HG02798 (cell line): ENCODE results near the gene POLR2A.
"Not testable (repeated sequence)": the region's sequence is repeated elsewhere in the genome, so short reads cannot be mapped to it uniquely, and the experiment has no call there.

Experiments used
- ATAC-seq: cut with Tn5 transposase; IDR thresholded peaks from one replicate; pipeline ENCODE4 v1.9.1; 2021; ENCODE audit warnings: mild to moderate bottlenecking; ENCODE audit not compliant: unreplicated experiment, poor library complexity

POLR2A gene

GRCh38 chr17:7477392-7478275 lies 6.5 kb upstream of the POLR2A start:
- ATAC-seq, result no peak

- no peak for ATAC-seq
These were observed 5.6 kb upstream of the POLR2A start for GRCh38 chr17:7478276-7479212.

DNA sequence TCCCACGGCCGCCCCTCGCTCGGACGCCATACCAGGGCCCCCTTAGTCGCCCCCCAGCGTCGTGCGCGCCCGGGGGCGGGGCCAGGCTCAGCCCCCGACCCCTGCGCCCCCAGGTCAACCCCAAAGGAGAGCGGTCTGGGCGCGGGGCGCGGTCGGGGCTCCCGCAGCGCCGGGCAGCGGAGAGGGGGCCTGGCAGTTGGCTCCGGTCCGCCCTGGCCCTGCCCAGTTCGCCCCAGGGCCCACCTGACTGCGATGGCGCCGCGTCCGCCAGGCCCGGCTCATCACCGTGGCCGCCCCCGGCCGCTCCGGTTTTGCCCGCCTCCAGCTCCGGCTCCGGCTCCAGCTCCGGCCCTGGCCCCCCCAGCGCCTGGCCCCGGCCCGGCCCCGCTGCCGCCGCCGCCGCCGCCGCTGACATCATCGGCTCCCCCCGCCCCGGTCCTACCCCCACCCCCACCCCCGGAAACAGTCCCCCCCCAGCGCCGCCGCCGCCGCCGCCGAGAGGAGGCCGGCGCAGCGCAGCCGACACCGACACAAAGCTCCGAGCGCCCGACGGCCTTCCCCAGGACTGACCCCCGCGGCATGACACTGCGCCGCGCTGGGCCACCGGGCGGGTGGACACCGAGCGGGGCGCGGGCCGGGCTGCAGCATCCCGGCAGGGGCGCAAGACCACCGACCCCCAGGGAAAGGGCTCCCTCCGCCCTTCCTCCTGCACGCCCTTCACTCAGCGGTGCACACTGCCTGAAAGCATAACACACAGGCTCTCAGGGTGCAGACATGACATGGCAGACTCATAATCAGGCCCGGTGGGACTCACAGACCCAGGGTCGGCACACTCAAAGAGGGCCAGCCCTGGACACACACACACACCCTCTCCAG lies 4.7 kb upstream of the POLR2A start, which contains the start of gene ZBTB4:
Gene ZBTB4 (minus strand): TSS at position 419 of the 876 bp plus-strand sequence. CDS start 12,830 bp downstream, outside the sequence.
- no peak for ATAC-seq

DNA sequence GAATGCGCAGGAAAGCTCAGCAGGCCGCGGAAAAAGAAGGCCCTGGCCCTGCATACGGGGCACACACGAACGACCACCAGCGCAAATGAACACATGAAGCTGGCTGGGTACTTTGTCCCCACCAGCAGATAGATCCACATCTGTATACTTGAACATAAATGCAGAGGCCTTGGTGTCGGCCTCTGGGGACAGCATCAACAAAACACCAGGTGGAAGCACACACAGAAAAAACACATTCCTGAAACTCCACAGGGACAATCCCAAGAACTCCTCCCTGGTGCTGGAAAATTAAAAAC lies 4.1 kb upstream of the POLR2A start:
- ATAC-seq, result no peak

- ATAC-seq, result not testable (repeated sequence)
These were observed 2.9 kb upstream of the POLR2A start, which contains the start of gene SLC35G6 for GRCh38 chr17:7481275-7481674. Gene SLC35G6 (plus strand): TSS chr17:7481446. CDS start chr17:7481517, 71 bp downstream.

GRCh38 chr17:7481842-7482741 lies 2.1 kb upstream of the POLR2A start:
- not testable (repeated sequence) for ATAC-seq

- ATAC-seq, result not testable (repeated sequence)
These were observed 1.5 kb upstream of the POLR2A start for GRCh38 chr17:7482742-7483088.

- ATAC-seq, result peak; percentile 31
These were observed 705 bp upstream of the POLR2A start for GRCh38 chr17:7483255-7484066.

GRCh38 chr17:7484919-7485377 lies 782 bp downstream of the POLR2A start:
- no peak for ATAC-seq

DNA sequence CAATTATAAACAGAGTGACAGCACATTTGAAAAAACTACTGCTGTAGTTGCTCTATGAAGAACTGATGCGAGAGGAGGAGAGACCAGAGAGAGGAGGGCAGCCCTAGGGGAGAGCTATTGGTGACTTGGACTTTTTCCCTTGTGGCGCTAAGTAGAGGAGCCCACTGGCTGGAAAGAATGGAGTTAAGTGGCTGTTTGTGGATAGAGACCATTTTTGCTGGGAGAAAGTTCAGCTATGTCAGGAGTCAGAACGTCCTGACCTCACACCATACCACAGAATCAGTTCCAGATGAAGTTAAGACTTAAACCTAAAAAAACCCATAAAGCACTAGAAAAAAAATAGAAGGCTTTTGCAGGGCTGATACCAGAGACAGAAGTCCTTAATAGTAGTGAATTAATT lies 2.0 kb downstream of the POLR2A start:
- no peak for ATAC-seq

DNA sequence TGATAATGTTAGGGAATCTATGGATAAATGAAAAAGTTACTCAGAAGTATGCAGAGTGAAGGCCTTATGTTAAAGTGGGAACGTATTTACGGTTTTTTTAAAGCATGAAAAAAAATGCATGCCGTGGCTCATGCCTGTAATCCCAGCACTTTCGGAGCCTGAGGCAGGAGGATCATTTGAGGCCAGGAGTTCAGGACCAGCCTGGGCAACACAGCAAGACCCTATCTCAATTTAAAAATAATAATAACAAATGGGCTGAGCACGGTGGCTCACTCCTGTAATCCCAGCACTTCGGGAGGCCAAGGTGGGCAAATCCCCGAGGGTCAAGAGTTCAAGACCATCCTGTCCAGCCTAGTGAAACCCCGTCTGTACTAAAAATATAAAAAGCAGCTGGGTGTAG lies 6.0 kb downstream of the POLR2A start:
- ATAC-seq, result no peak

GRCh38 chr17:7491583-7491982 lies 7.4 kb downstream of the POLR2A start:
- ATAC-seq, result no peak

DNA sequence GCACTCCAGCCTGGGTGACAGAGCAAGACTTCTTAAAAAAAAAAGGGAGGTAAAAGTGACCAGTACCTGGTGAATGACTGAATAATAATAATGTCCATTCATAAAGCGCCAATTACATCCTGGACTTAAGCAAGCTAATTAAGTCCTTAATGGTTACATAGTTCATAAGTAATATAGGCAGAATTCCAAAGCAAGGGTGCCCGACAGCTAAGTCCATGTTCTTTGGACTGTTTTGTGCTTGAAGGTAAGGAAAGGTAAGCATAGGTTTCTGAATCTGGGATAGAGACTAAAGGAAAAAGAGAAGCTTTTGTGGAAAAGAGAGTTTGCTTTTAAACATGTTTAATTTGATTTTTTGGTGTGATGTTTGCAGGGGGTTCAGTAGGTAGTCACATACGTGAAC lies 9.8 kb downstream of the POLR2A start:
- ATAC-seq, result no peak

DNA sequence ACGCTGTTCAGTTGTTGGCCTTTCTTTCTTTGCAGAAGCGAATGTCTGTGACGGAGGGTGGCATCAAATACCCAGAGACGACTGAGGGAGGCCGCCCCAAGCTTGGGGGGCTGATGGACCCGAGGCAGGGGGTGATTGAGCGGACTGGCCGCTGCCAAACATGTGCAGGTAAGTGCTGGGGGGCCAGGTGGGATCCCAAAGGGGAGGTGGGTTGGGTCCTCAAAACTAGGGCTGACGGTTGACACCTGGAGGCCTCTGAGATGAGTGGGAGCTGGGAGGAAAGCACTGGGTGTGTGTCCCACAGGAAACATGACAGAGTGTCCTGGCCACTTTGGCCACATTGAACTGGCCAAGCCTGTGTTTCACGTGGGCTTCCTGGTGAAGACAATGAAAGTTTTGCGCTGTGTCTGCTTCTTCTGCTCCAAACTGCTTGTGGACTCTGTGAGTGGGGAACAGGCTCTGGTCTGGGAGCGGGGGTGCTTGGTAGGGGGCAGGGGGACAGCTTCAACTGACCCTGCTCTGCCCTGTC lies 11.8 kb downstream of the POLR2A start:
- no peak for ATAC-seq

DNA sequence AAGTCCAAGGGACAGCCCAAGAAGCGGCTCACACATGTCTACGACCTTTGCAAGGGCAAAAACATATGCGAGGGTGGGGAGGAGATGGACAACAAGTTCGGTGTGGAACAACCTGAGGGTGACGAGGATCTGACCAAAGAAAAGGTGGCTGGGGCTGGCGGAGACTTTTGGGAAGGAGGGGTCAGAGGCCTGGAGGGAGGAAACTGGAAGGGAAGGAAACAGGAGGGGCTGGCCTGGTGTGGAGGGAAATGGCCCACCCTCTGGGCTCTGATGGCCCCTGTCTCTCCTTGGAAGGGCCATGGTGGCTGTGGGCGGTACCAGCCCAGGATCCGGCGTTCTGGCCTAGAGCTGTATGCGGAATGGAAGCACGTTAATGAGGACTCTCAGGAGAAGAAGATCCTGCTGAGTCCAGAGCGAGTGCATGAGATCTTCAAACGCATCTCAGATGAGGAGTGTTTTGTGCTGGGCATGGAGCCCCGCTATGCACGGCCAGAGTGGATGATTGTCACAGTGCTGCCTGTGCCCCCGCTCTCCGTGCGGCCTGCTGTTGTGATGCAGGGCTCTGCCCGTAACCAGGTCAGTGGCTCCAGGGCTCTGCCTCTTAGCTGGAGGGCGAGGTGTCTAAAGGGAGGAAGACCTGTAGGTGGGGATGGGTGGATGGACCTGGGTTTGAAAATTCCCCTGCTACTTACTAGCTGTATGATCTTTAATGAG lies 12.5 kb downstream of the POLR2A start:
- no peak for ATAC-seq

- no peak for ATAC-seq
These were observed 13.1 kb downstream of the POLR2A start for GRCh38 chr17:7497228-7497627.

DNA sequence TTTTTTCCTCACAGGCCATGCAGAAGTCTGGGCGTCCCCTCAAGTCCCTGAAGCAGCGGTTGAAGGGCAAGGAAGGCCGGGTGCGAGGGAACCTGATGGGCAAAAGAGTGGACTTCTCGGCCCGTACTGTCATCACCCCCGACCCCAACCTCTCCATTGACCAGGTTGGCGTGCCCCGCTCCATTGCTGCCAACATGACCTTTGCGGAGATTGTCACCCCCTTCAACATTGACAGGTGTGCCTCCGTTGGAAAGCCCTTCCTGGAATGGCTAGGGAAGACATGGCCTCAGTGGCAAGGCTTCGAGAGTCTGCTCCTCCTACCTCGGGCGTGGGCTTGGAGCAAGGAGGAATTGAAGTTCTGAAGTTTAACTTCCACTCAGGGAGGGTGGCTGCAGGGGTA lies 13.5 kb downstream of the POLR2A start:
- no peak for ATAC-seq
